NT2/D1 (cell line): ENCODE results near the gene GRXCR1.

Experiments used
- DNase-seq: peaks from one replicate; pipeline ENCODE4 v3.0.0-alpha.2; 2011; ENCODE audit warnings: low read depth, low spot score
- H3K27me3 ChIP-seq: 2 replicates; pipeline ENCODE4 v1.6.0; 2011; ENCODE audit warnings: mild to moderate bottlenecking; ENCODE audit not compliant: insufficient read length, insufficient read depth
- H3K36me3 ChIP-seq: 2 replicates; pipeline ENCODE4 v1.6.1; 2011; ENCODE audit warnings: mild to moderate bottlenecking, low read length, mixed read lengths; ENCODE audit not compliant: insufficient read depth, insufficient read length
- H3K4me1 ChIP-seq: 2 replicates; pipeline ENCODE4 v1.5.1; 2011; ENCODE audit not compliant: insufficient read depth, insufficient read length
- H3K4me3 ChIP-seq: 2 replicates; pipeline ENCODE4 v1.5.1; 2011; ENCODE audit warnings: low read depth; ENCODE audit not compliant: insufficient read length
- H3K9ac ChIP-seq: 2 replicates; pipeline ENCODE4 v1.6.0; 2011; ENCODE audit warnings: low read depth; ENCODE audit not compliant: insufficient read length
- H3K9me3 ChIP-seq: 2 replicates; pipeline ENCODE4 v1.5.1; 2011; ENCODE audit warnings: mild to moderate bottlenecking, low read length; ENCODE audit not compliant: insufficient read depth
- SUZ12 ChIP-seq: IDR thresholded peaks from 2 replicates; pipeline ENCODE4 v1.6.1; 2011; ENCODE audit not compliant: insufficient read length, insufficient read depth; ENCODE audit errors: extremely low read depth
- YY1 ChIP-seq: IDR thresholded peaks from 2 replicates; pipeline ENCODE4 v1.6.1; 2011; ENCODE audit not compliant: insufficient read length, insufficient read depth
- ZNF274 ChIP-seq: IDR thresholded peaks from 2 replicates; pipeline ENCODE4 v1.6.1; 2011; ENCODE audit warnings: mild to moderate bottlenecking, low read depth, low read length

The GRXCR1 gene

GRCh38 chr4:42927946-42928345 lies 35.4 kb downstream of the GRXCR1 start:
- no peaks in the 10 kb centered on the region for H3K4me1 ChIP-seq
- no peak overlapping the region for H3K9ac ChIP-seq
- no peak for TF ChIP-seq SUZ12
- TF ChIP-seq YY1 = no peak
- TF ChIP-seq ZNF274 = no peak
- DNase-seq = no peak
- no peak overlapping the region for H3K4me3 ChIP-seq
- H3K9me3 ChIP-seq = no peaks in the 10 kb centered on the region
- no peaks in the 10 kb centered on the region for H3K36me3 ChIP-seq
- H3K27me3 ChIP-seq = no peaks in the 10 kb centered on the region

- Histone ChIP-seq H3K4me1 (no peaks in the 10 kb centered on the region), H3K9ac (no peak overlapping the region), H3K4me3 (no peak overlapping the region), H3K36me3 (no peaks in the 10 kb centered on the region), H3K9me3 (no peaks in the 10 kb centered on the region), H3K27me3 (no peaks in the 10 kb centered on the region)
- no peak for DNase-seq
- TF ChIP-seq SUZ12 (no peak), ZNF274 (no peak), YY1 (no peak)
Measured at GRCh38 chr4:42928582-42928981, 36.1 kb downstream of the GRXCR1 start.

- Histone ChIP-seq H3K4me3 (no peak overlapping the region), H3K36me3 (no peaks in the 10 kb centered on the region), H3K27me3 (no peaks in the 10 kb centered on the region), H3K4me1 (no peaks in the 10 kb centered on the region), H3K9me3 (no peaks in the 10 kb centered on the region), H3K9ac (no peak overlapping the region)
- TF ChIP-seq SUZ12 = no peak
- no peak for TF ChIP-seq ZNF274
- TF ChIP-seq YY1 = no peak
- DNase-seq = no peak
Measured at GRCh38 chr4:42942216-42942615, 49.7 kb downstream of the GRXCR1 start.

- Histone ChIP-seq H3K36me3 (no peaks in the 10 kb centered on the region), H3K9ac (no peak overlapping the region), H3K4me3 (no peak overlapping the region), H3K4me1 (no peaks in the 10 kb centered on the region), H3K27me3 (no peaks in the 10 kb centered on the region), H3K9me3 (no peaks in the 10 kb centered on the region)
- no peak for DNase-seq
- TF ChIP-seq ZNF274 (no peak), SUZ12 (no peak), YY1 (no peak)
Measured at GRCh38 chr4:42945874-42946273, 53.4 kb downstream of the GRXCR1 start.

GRCh38 chr4:42953321-42953720 lies 60.8 kb downstream of the GRXCR1 start:
- no peak for TF ChIP-seq ZNF274
- TF ChIP-seq YY1 = no peak
- Histone ChIP-seq H3K4me3 (no peak overlapping the region), H3K36me3 (no peaks in the 10 kb centered on the region), H3K9me3 (no peaks in the 10 kb centered on the region), H3K4me1 (no peaks in the 10 kb centered on the region), H3K27me3 (no peaks in the 10 kb centered on the region), H3K9ac (no peak overlapping the region)
- no peak for DNase-seq

- H3K27me3 ChIP-seq = no peaks in the 10 kb centered on the region
- H3K4me1 ChIP-seq = no peaks in the 10 kb centered on the region
- H3K36me3 ChIP-seq = no peaks in the 10 kb centered on the region
- no peaks in the 10 kb centered on the region for H3K9me3 ChIP-seq
- no peak for TF ChIP-seq ZNF274
- TF ChIP-seq SUZ12 = no peak
- no peak for TF ChIP-seq YY1
- no peak overlapping the region for H3K4me3 ChIP-seq
- H3K9ac ChIP-seq = no peak overlapping the region
- no peak for DNase-seq
Measured at GRCh38 chr4:42954963-42955669, 62.6 kb downstream of the GRXCR1 start.

GRCh38 chr4:42955746-42956505 lies 63.4 kb downstream of the GRXCR1 start:
- no peak overlapping the region for H3K4me3 ChIP-seq
- H3K9ac ChIP-seq = no peak overlapping the region
- no peaks in the 10 kb centered on the region for H3K9me3 ChIP-seq
- H3K27me3 ChIP-seq = no peaks in the 10 kb centered on the region
- no peaks in the 10 kb centered on the region for H3K4me1 ChIP-seq
- no peaks in the 10 kb centered on the region for H3K36me3 ChIP-seq
- no peak for DNase-seq
- TF ChIP-seq SUZ12 (no peak), YY1 (no peak), ZNF274 (no peak)
